GM12878 (cell line): Measurements from ENCODE around the gene EEF1A2.

Source experiments
- ETV6 ChIP-seq, 2 experiments: fragments of 450-650 bp in 1 of 2; IDR thresholded peaks in 1 of 2; conservative IDR thresholded peaks in 1 of 2; 2 replicates each; pipeline ENCODE4 v1.6.1; 2014; ENCODE audit warnings: antibody characterized with exemption in 1 of 2, borderline replicate concordance in 1 of 2, low read depth in 1 of 2, mild to moderate bottlenecking in 1 of 2, moderate library complexity in 1 of 2
- JUND ChIP-seq: IDR thresholded peaks from 2 replicates; pipeline ENCODE4 v1.6.1; 2012; ENCODE audit warnings: low read depth, mild to moderate bottlenecking, low read length, improper control_type of control experiment, moderate library complexity
- POLR2A ChIP-seq: IDR thresholded peaks from 2 replicates; pipeline ENCODE4 v1.6.1; 2011; ENCODE audit warnings: low read depth, mild to moderate bottlenecking, low read length
- TCF12 ChIP-seq: IDR thresholded peaks from 2 replicates; pipeline ENCODE4 v1.6.1; 2011; ENCODE audit warnings: low read depth, mild to moderate bottlenecking, low read length
- TF ChIP-seq, protein P1 (sequence below), 3 experiments: IDR thresholded peaks in 2 of 3; conservative IDR thresholded peaks in 1 of 3; 2 replicates each; pipeline ENCODE4 v1.5.1; 2011; ENCODE audit warnings: low read depth in 3 of 3, low read length in 3 of 3, mild to moderate bottlenecking in 3 of 3, control low read depth in 2 of 3, moderate library complexity in 2 of 3, inconsistent platforms in 1 of 3, mixed read lengths in 1 of 3; ENCODE audit not compliant: control insufficient read depth in 2 of 3, insufficient read depth in 1 of 3; ENCODE audit errors: extremely low read depth in 1 of 3

DNA sequence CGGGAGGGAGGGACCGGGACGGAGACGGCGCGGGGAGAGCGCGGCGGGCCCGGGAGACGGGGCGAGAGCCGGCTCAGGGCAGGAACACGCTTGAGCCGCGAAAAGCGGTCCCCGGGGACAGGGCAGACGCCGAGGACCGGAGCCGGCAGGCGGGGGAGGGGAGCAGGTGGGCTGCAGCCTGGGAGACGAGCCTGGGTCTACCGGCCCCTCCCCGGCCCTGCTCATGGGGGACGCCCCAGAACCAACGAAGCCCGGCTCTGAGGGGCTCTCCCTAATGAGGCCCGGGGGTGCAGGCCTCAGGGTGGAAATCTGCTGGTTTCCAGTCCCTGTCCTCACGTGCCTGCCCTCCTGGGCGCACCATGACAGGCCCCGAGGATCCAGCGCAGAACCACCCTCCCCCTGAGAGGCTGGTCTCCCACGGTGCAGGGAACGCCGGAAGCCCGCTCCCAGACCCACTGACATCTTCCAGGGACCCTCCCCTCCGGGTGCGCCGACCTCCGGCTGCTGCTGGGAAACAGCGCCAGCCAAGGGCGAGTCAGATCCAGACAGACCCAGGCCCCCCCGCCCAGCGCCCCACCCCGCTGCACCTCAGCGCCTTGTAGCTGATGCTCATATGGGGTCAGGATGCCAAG lies 571 bp upstream of the EEF1A2 start:
- TF ChIP-seq, protein P1, sequence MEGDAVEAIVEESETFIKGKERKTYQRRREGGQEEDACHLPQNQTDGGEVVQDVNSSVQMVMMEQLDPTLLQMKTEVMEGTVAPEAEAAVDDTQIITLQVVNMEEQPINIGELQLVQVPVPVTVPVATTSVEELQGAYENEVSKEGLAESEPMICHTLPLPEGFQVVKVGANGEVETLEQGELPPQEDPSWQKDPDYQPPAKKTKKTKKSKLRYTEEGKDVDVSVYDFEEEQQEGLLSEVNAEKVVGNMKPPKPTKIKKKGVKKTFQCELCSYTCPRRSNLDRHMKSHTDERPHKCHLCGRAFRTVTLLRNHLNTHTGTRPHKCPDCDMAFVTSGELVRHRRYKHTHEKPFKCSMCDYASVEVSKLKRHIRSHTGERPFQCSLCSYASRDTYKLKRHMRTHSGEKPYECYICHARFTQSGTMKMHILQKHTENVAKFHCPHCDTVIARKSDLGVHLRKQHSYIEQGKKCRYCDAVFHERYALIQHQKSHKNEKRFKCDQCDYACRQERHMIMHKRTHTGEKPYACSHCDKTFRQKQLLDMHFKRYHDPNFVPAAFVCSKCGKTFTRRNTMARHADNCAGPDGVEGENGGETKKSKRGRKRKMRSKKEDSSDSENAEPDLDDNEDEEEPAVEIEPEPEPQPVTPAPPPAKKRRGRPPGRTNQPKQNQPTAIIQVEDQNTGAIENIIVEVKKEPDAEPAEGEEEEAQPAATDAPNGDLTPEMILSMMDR (IDR thresholded peaks at IDR 0.05 in 2 of 3, conservative IDR thresholded peaks at IDR 0.05 in 1 of 3; ENCODE audit: control insufficient read depth in 2 of 3, extremely low read depth in 1 of 3, insufficient read depth in 1 of 3, low read depth in 3 of 3, low read length in 3 of 3): no peak
- TF ChIP-seq ETV6 (conservative IDR thresholded peaks at IDR 0.05 in 1 of 2, IDR thresholded peaks at IDR 0.05 in 1 of 2; ENCODE audit: borderline replicate concordance in 1 of 2, low read depth in 1 of 2) (no peak), TCF12 (no peak), JUND (no peak), POLR2A (no peak)
